PC-3 (cell line): Measurements from ENCODE around the gene USP33. TPM values are rescaled to one million over a fixed set of nuclear protein-coding genes. Genes with fewer than 3 reads are reported as not detected.
"Not testable (repeated sequence)": the region's sequence is repeated elsewhere in the genome, so short reads cannot be mapped to it uniquely, and the experiment has no call there.

Experiments used
- ATAC-seq: fragments of 200-7000 bp; cut with Tn5 transposase; 2 replicates; pipeline ENCODE4 v1.9.1; 2020; ENCODE audit warnings: mild to moderate bottlenecking, moderate library complexity
- BruUV-seq: library from RNA; stranded (reverse); fragments of 400-500 nt; replicated peaks from 2 replicates; lab custom pipeline; 2021; lab: Mats Ljungman, UMichigan
- CTCF ChIA-PET: fragments of 300-600 bp; sonication (Branson Sonifier 250); formaldehyde crosslinking; loops from one replicate; lab custom pipeline; 2022; ENCODE audit warnings: antibody characterized with exemption; lab: Charles Lee
- POLR2A ChIA-PET: fragments of 300-600 bp; sonication (Branson Sonifier 250); formaldehyde crosslinking; loops from one replicate; lab custom pipeline; 2022; ENCODE audit warnings: antibody characterized with exemption; ENCODE audit not compliant: unreplicated experiment; lab: Charles Lee
- DNase-seq: peaks from one replicate; pipeline ENCODE4 v3.0.0-alpha.2; 2015
- H2AFZ ChIP-seq: fragments of 300-600 bp; sonication (generic); 2 replicates; pipeline ENCODE4 v1.6.0; 2016; ENCODE audit warnings: antibody characterized with exemption, low read length
- H3F3A ChIP-seq: fragments of 300-600 bp; sonication (generic); one replicate; pipeline ENCODE4 v1.6.0; 2017; ENCODE audit warnings: antibody characterized with exemption, low read length, control low read depth, mild to moderate bottlenecking; ENCODE audit not compliant: unreplicated experiment
- H3K27ac ChIP-seq: fragments of 300-600 bp; sonication (generic); 2 replicates; pipeline ENCODE4 v1.5.1; 2016; ENCODE audit warnings: mild to moderate bottlenecking, low read length
- H3K27me3 ChIP-seq: fragments of 300-600 bp; sonication (generic); 2 replicates; pipeline ENCODE4 v1.6.1; 2016; ENCODE audit warnings: low read length, mixed read lengths
- H3K36me3 ChIP-seq: fragments of 300-600 bp; sonication (generic); 2 replicates; pipeline ENCODE4 v1.6.1; 2016; ENCODE audit warnings: low read depth, mixed run types, low read length, mixed read lengths
- H3K4me1 ChIP-seq: fragments of 300-600 bp; sonication (generic); 2 replicates; pipeline ENCODE4 v1.5.1; 2016; ENCODE audit warnings: low read length; ENCODE audit not compliant: insufficient read depth
- H3K4me2 ChIP-seq: fragments of 300-600 bp; sonication (generic); 2 replicates; pipeline ENCODE4 v1.6.0; 2016; ENCODE audit warnings: low read length
- H3K4me3 ChIP-seq: fragments of 300-600 bp; sonication (generic); 2 replicates; pipeline ENCODE4 v1.5.1; 2016; ENCODE audit warnings: mild to moderate bottlenecking, low read length, mixed read lengths
- H3K79me2 ChIP-seq: fragments of 300-600 bp; sonication (generic); 2 replicates; pipeline ENCODE4 v1.6.1; 2017; ENCODE audit warnings: low read length, mixed read lengths
- H3K9ac ChIP-seq: fragments of 300-600 bp; sonication (generic); 2 replicates; pipeline ENCODE4 v1.6.0; 2016; ENCODE audit warnings: mild to moderate bottlenecking, low read length
- H3K9me2 ChIP-seq: fragments of 300-600 bp; sonication (generic); replicated peaks from 2 replicates; pipeline ENCODE4 v1.6.1; 2016; ENCODE audit warnings: mixed run types, low read length, mixed read lengths
- H3K9me3 ChIP-seq: fragments of 300-600 bp; sonication (generic); 2 replicates; pipeline ENCODE4 v1.6.1; 2016; ENCODE audit warnings: low read length, mixed read lengths
- H4K20me1 ChIP-seq: fragments of 300-600 bp; sonication (generic); 2 replicates; pipeline ENCODE4 v1.6.1; 2016; ENCODE audit warnings: low read length, mixed read lengths
- EZH2 ChIP-seq: fragments of 300-600 bp; sonication (generic); IDR thresholded peaks from one replicate; pipeline ENCODE4 v1.6.1; 2017; ENCODE audit warnings: antibody characterized with exemption, mild to moderate bottlenecking, low read length; ENCODE audit not compliant: unreplicated experiment
- EZH2phosphoT487 ChIP-seq: fragments of 300-600 bp; sonication (generic); IDR thresholded peaks from 2 replicates; pipeline ENCODE4 v1.6.1; 2018; ENCODE audit warnings: mild to moderate bottlenecking, antibody characterized with exemption, low read length, borderline replicate concordance
- intact Hi-C: fragments of 100-400 bp; cut with micrococcal nuclease; formaldehyde crosslinking; loops from 2 replicates; pipeline ENCODE4 v1.9.0; 2023
- total RNA-seq: library from RNA; depleted of rRNA; stranded (reverse); fragments of >200 nt; gene quantifications from 2 replicates; pipeline ENCODE4 v1.2.3, GENCODE V29; 2014
- TF ChIP-seq, protein P1 (sequence below): fragments of 300-600 bp; sonication (generic); conservative IDR thresholded peaks from 2 replicates; pipeline ENCODE4 v1.5.1; 2017; ENCODE audit warnings: antibody characterized with exemption, low read depth, mild to moderate bottlenecking, low read length

USP33 gene
- total RNA-seq, 1 experiment from 2014 or later, result 42.6 TPM

DNA sequence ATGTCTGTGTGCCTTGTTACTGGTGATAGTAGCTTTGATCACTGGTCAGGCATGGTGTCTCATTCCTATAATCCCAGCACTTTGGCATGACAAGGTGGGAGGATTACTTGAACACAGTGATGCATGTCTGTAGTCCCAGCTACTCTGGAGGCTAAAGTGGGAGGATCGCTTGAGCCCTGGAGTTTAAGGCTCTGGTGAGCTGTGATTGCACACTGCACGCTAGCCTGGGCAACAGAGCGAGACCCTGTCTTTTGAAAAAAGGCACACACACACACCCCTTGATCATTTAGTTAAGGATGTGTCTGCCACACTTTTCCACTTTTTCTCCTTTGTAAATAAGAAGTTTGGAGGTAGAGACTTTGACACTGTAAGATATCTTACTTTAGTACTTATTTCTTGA, 34.9 kb upstream of the USP33 start:
- no peaks in the 10 kb centered on the region for H3K9me3 ChIP-seq
- H3K4me2 ChIP-seq, result no peak overlapping the region
- no TSS peak for BruUV-seq
- TF ChIP-seq, protein P1, sequence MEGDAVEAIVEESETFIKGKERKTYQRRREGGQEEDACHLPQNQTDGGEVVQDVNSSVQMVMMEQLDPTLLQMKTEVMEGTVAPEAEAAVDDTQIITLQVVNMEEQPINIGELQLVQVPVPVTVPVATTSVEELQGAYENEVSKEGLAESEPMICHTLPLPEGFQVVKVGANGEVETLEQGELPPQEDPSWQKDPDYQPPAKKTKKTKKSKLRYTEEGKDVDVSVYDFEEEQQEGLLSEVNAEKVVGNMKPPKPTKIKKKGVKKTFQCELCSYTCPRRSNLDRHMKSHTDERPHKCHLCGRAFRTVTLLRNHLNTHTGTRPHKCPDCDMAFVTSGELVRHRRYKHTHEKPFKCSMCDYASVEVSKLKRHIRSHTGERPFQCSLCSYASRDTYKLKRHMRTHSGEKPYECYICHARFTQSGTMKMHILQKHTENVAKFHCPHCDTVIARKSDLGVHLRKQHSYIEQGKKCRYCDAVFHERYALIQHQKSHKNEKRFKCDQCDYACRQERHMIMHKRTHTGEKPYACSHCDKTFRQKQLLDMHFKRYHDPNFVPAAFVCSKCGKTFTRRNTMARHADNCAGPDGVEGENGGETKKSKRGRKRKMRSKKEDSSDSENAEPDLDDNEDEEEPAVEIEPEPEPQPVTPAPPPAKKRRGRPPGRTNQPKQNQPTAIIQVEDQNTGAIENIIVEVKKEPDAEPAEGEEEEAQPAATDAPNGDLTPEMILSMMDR, result no peak
- TF ChIP-seq EZH2phosphoT487 (no peak), EZH2 (no peak)
- no peak overlapping the region for H3K27ac ChIP-seq
- intact Hi-C loops, result no loop called here
- no peaks in the 10 kb centered on the region for H3K79me2 ChIP-seq
- no peaks in the 10 kb centered on the region for H3K4me1 ChIP-seq
- no peak overlapping the region for H3K4me3 ChIP-seq
- ATAC-seq (no peak), DNase-seq (no peak)
- no peak overlapping the region for H3K9ac ChIP-seq
- ChIA-PET CTCF (no interaction called here), POLR2A (no interaction called here)
- no peaks in the 10 kb centered on the region for H3K9me2 ChIP-seq
- H3K36me3 ChIP-seq, result no peaks in the 10 kb centered on the region
- no peaks in the 10 kb centered on the region for H4K20me1 ChIP-seq
- H2AFZ ChIP-seq, result no peak overlapping the region
- no peaks in the 10 kb centered on the region for H3K27me3 ChIP-seq
- no peaks in the 10 kb centered on the region for H3F3A ChIP-seq

DNA sequence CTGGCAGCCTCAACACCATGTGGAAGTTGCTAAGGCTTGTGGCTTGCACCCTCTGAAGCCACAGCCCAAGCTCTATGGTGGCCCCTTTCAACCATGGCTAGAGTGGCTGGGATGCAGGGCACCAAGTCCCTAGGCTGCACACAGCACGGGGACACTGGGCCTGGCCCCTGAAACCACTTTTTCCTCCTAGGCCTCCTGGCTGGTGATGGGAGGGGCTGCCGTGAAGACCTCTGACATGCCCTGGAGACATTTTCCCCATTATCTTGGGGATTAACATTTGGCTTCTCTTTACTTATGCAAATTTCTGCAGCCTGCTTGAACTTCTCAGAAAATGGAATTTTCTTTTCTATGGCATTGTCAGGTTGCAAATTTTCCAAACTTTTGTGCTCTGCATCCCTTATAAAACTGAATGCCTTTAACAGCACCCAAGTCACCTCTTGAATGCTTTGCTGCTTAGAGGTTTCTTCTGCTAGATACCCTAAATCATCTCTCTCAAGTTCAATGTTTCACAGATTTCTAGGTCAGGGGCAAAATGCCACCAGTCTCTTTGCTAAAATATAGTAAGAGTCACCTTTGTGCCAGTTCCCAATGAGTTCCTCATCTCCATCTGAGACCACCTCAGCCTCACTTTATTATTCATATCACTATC, 26.6 kb upstream of the USP33 start:
- CTCF ChIA-PET, intact Hi-C loops, H3K4me3 ChIP-seq, H3K9ac ChIP-seq, H3K9me3 ChIP-seq, H2AFZ ChIP-seq, BruUV-seq, H4K20me1 ChIP-seq, H3F3A ChIP-seq, POLR2A ChIA-PET, DNase-seq, H3K27me3 ChIP-seq, H3K4me2 ChIP-seq, H3K9me2 ChIP-seq, H3K27ac ChIP-seq, ATAC-seq: not testable (repeated sequence)
- Histone ChIP-seq H3K4me1 (peaks cover 27% of the 10 kb centered on the region), H3K36me3 (peaks cover 16% of the 10 kb centered on the region), H3K79me2 (peaks cover 28% of the 10 kb centered on the region)

DNA sequence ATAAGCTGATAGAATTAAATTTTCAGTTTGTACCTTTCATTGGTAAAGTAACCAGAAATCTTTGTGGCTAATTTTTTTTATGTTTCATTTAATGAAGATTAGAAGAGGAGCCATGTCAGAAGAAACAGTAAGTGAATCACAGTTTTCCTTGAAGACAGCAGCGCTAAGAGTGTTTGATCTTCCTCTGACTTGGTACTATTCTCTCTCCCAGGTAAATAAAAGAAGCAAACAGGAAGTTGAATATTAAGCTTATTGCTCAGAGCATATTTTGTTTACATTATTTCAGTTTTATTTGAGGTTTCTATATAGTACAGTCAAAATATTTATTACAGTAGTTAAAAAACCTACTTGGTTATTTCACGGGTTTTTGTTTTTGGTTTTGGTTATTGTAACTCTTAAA, 23.5 kb upstream of the USP33 start:
- CTCF ChIA-PET, result interaction anchor here (0.6 to 0.7 kb wide), 2 partner anchors 96 to 112 kb away, joined by 5 to 9 read pairs; no protein-coding TSS in a partner anchor
- peak overlapping the region; percentile 38 for H3K27ac ChIP-seq
- H3K9ac ChIP-seq, result no peak overlapping the region
- H3K9me2 ChIP-seq, result no peaks in the 10 kb centered on the region
- peaks cover 44% of the 10 kb centered on the region for H3K79me2 ChIP-seq
- H3K4me1 ChIP-seq, result peaks cover 43% of the 10 kb centered on the region
- intact Hi-C loops, result loop anchor here (5.0 kb wide), 1 partner anchor 194 kb away; the partner anchor contains the start of gene FUBP1
- peak; percentile 42 for ATAC-seq
- peaks cover 11% of the 10 kb centered on the region for H3K36me3 ChIP-seq
- H3K4me3 ChIP-seq, result peak overlapping the region; percentile 100
- POLR2A ChIA-PET, result interaction anchor here (0.5 kb wide), 1 partner anchor 192 kb away, joined by 3 read pairs; no protein-coding TSS in a partner anchor
- peak; percentile 75 for DNase-seq
- no TSS peak for BruUV-seq
- H3K9me3 ChIP-seq, result no peaks in the 10 kb centered on the region
- H3K4me2 ChIP-seq, result peak overlapping the region; percentile 90
- no peaks in the 10 kb centered on the region for H3K27me3 ChIP-seq
- peaks cover 4% of the 10 kb centered on the region for H3F3A ChIP-seq
- H2AFZ ChIP-seq, result 0 out of 2 replicates have a peak overlapping the region, but pooled peaks have one; percentile 21
- TF ChIP-seq, protein P1, result no peak
- no peak for TF ChIP-seq EZH2
- 0 out of 2 replicates have a peak, but pooled peaks cover 8% of the 10 kb centered on the region for H4K20me1 ChIP-seq
